OCI-LY7 (cell line): ENCODE measurements around the gene KIAA1217. TPM values are rescaled to one million over a fixed set of nuclear protein-coding genes. Genes with fewer than 3 reads are reported as not detected.

Source experiments
- BruUV-seq: library from RNA; stranded (reverse); fragments of 400-500 nt; replicated peaks from 2 replicates; lab custom pipeline; 2021; lab: Mats Ljungman, UMichigan
- CTCF ChIA-PET: fragments of 300-600 bp; sonication (Branson Sonifier 250); formaldehyde crosslinking; loops from one replicate; lab custom pipeline; 2022; ENCODE audit warnings: antibody characterized with exemption; ENCODE audit not compliant: unreplicated experiment; lab: Charles Lee
- POLR2A ChIA-PET: fragments of 300-600 bp; sonication (Branson Sonifier 250); formaldehyde crosslinking; loops from one replicate; lab custom pipeline; 2022; ENCODE audit warnings: antibody characterized with exemption; lab: Charles Lee
- DNase-seq: peaks from one replicate; pipeline ENCODE4 v3.0.0-alpha.2; 2015; ENCODE audit warnings: low spot score
- H2AFZ ChIP-seq: fragments of 200-600 bp; sonication (generic), shearing (Covaris generic); 2 replicates; pipeline ENCODE4 v1.6.1; 2014; ENCODE audit warnings: mild to moderate bottlenecking, antibody characterized with exemption, low read length, moderate library complexity
- H3K27ac ChIP-seq: fragments of 200-600 bp; sonication (generic); 2 replicates; pipeline ENCODE4 v1.5.1; 2014; ENCODE audit warnings: mixed run types, low read depth, mild to moderate bottlenecking, moderate library complexity, low read length, inconsistent platforms; ENCODE audit not compliant: poor library complexity, severe bottlenecking
- H3K36me3 ChIP-seq: fragments of 200-600 bp; sonication (generic); 2 replicates; pipeline ENCODE4 v1.6.1; 2014; ENCODE audit warnings: mild to moderate bottlenecking, antibody characterized with exemption, low read length, moderate library complexity, mixed read lengths; ENCODE audit not compliant: insufficient read depth
- H3K4me1 ChIP-seq: fragments of 200-600 bp; sonication (generic); 2 replicates; pipeline ENCODE4 v1.5.1; 2014; ENCODE audit warnings: mild to moderate bottlenecking, low read length; ENCODE audit not compliant: insufficient read depth, poor library complexity, severe bottlenecking
- H3K4me2 ChIP-seq: fragments of 200-600 bp; sonication (generic); 2 replicates; pipeline ENCODE4 v1.6.1; 2014; ENCODE audit warnings: mild to moderate bottlenecking, low read length
- H3K4me3 ChIP-seq: fragments of 200-600 bp; sonication (generic); 2 replicates; pipeline ENCODE4 v1.5.1; 2014; ENCODE audit warnings: mild to moderate bottlenecking, low read depth, low read length; ENCODE audit not compliant: poor library complexity, severe bottlenecking
- H3K79me2 ChIP-seq: fragments of 200-600 bp; sonication (generic); 2 replicates; pipeline ENCODE4 v1.6.1; 2016; ENCODE audit warnings: low read depth, mild to moderate bottlenecking, low read length, moderate library complexity, mixed read lengths; ENCODE audit not compliant: insufficient read depth
- H3K9me2 ChIP-seq: fragments of 200-600 bp; sonication (generic); 2 replicates; pipeline ENCODE4 v1.6.1; 2016; ENCODE audit warnings: mild to moderate bottlenecking, low read length, mixed read lengths; ENCODE audit not compliant: insufficient read depth
- H3K9me3 ChIP-seq: fragments of 200-600 bp; sonication (generic); 2 replicates; pipeline ENCODE4 v1.6.1; 2014; ENCODE audit warnings: mild to moderate bottlenecking, mixed run types, low read length, mixed read lengths
- H4K20me1 ChIP-seq: fragments of 200-600 bp; sonication (generic); 2 replicates; pipeline ENCODE4 v1.6.1; 2014; ENCODE audit warnings: mild to moderate bottlenecking, antibody characterized with exemption, low read length, moderate library complexity, mixed read lengths; ENCODE audit not compliant: insufficient read depth
- CTCF ChIP-seq: fragments of 200-600 bp; sonication (generic); conservative IDR thresholded peaks from 2 replicates; pipeline ENCODE4 v1.5.1; 2014; ENCODE audit warnings: mild to moderate bottlenecking, antibody characterized with exemption, low read length, moderate library complexity, mixed read lengths
- EZH2phosphoT487 ChIP-seq: fragments of 200-600 bp; sonication (generic); IDR thresholded peaks from 2 replicates; pipeline ENCODE4 v1.6.1; 2018; ENCODE audit warnings: low read depth, borderline replicate concordance, mild to moderate bottlenecking, mixed run types, antibody characterized with exemption, low read length, moderate library complexity, mixed read lengths
- intact Hi-C: fragments of 100-400 bp; cut with micrococcal nuclease; formaldehyde crosslinking; loops from one replicate; pipeline ENCODE4 v1.10.0; 2022; ENCODE audit not compliant: unreplicated experiment
- total RNA-seq, 2 experiments: library from RNA; depleted of rRNA in 1 of 2; stranded (reverse); fragments of >200 nt in 1 of 2; shearing (Covaris generic) in 1 of 2; gene quantifications; 2 replicates each; pipeline ENCODE4 v1.2.3, GENCODE V29; 2014 to 2022

KIAA1217 gene
- total RNA-seq, 2 experiments from 2014 or later, result not detected

DNA sequence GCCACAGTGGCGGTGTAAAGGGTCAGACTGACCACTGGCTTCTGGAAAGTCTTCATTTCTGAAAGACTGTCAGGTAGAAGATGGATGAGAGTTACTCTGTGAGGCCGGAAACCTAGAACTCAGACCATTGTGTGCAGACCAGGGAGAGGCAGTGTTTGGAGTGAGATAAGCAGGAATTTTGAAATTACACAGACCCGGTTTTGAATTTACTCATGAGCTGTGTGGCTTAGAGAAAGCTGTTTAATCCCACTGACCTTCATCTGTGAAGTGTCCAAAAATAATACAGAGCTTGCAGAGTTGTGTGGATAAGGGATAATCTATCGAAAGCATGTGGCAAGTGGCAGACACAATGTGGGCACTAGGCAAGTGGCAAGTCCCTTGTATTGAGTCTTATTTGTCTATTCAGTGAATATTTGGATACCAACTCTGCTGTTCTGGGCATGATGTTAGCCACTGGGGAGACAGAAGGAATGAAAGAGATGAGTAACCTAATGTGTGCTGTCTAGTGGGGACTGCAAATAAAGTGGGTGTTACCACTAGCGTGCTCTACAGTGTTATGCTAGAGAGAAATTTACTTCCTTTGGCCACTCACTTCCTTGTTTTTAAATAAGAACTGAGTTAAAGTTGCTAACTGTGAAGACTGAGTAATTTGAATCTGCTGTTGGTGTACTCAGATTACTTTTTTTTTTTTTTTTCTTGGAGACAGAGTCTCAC is 69.4 kb downstream of the KIAA1217 start:
- POLR2A ChIA-PET, result interaction anchor here (0.7 kb wide), 1 partner anchor 27 kb away, joined by 3 read pairs; no protein-coding TSS in a partner anchor
- intact Hi-C loops, result no loop called here
- Histone ChIP-seq H3K4me3 (no peak overlapping the region), H3K4me2 (no peak overlapping the region), H3K79me2 (no peaks in the 10 kb centered on the region), H3K9me2 (no peaks in the 10 kb centered on the region), H4K20me1 (no peaks in the 10 kb centered on the region), H3K27ac (no peak overlapping the region), H3K4me1 (no peaks in the 10 kb centered on the region), H3K9me3 (no peaks in the 10 kb centered on the region), H2AFZ (no peak overlapping the region), H3K36me3 (no peaks in the 10 kb centered on the region)
- no peak for DNase-seq
- BruUV-seq, result no TSS peak
- TF ChIP-seq CTCF (no peak), EZH2phosphoT487 (no peak)
- CTCF ChIA-PET, result no interaction called here

DNA sequence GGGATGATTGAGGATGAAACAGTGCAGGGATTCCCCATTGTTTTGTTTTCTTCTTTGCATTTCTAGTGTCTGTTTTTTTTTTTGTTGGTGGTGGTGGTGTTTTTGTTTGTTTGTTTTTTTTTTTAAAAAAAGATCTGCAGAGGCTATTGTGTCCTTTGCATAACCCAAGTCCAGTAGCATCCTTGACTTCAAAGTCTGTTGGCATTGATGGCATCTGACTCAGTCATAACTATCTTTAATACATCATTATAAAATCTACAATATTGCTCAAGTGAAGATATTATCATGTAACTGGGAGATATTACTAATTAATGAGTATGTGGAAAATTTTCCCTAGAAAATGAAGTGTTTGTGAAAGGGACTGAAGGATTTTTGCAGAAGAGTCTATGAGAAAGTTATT is 70.2 kb downstream of the KIAA1217 start:
- no peak for DNase-seq
- Histone ChIP-seq H2AFZ (no peak overlapping the region), H3K4me3 (no peak overlapping the region), H3K4me1 (no peaks in the 10 kb centered on the region), H3K79me2 (no peaks in the 10 kb centered on the region), H3K9me3 (no peaks in the 10 kb centered on the region), H4K20me1 (no peaks in the 10 kb centered on the region), H3K27ac (no peak overlapping the region), H3K4me2 (no peak overlapping the region), H3K36me3 (no peaks in the 10 kb centered on the region), H3K9me2 (no peaks in the 10 kb centered on the region)
- no TSS peak for BruUV-seq
- POLR2A ChIA-PET, result interaction anchor here (0.7 kb wide), 1 partner anchor 26 kb away, joined by 3 read pairs; no protein-coding TSS in a partner anchor
- CTCF ChIA-PET, result no interaction called here
- TF ChIP-seq CTCF (no peak), EZH2phosphoT487 (no peak)
- intact Hi-C loops, result no loop called here

GRCh38 chr10:24287559-24288195 is 78.7 kb downstream of the KIAA1217 start:
- Histone ChIP-seq H3K4me1 (no peaks in the 10 kb centered on the region), H4K20me1 (no peaks in the 10 kb centered on the region), H2AFZ (no peak overlapping the region), H3K36me3 (no peaks in the 10 kb centered on the region), H3K27ac (no peak overlapping the region), H3K9me3 (no peaks in the 10 kb centered on the region), H3K4me2 (no peak overlapping the region), H3K4me3 (no peak overlapping the region), H3K79me2 (no peaks in the 10 kb centered on the region), H3K9me2 (no peaks in the 10 kb centered on the region)
- ChIA-PET POLR2A (no interaction called here), CTCF (no interaction called here)
- TF ChIP-seq CTCF, result no peak
- TF ChIP-seq EZH2phosphoT487, result no peak
- BruUV-seq, result no TSS peak
- DNase-seq, result no peak
- intact Hi-C loops, result no loop called here
